ENCODE data around the gene DEGS2.

DEGS2 gene

GRCh38 chr14:100123618-100124017, 35.8 kb downstream of the DEGS2 start:
- ATAC-seq (ENCODE audit: insufficient read depth, low read depth) = no peak
- Histone ChIP-seq H3K9ac (ENCODE audit: low read depth, low read length) (no peak overlapping the region), H3K27ac (ENCODE audit: low read length) (peak overlapping the region; percentile 25; the same call in 1 of the 2 replicates), H2AFZ (ENCODE audit: low read depth, low read length) (no peak overlapping the region), H3K4me3 (ENCODE audit: low read depth in 1 of 2, low read length in 2 of 2) (no peak overlapping the region), H3K4me2 (ENCODE audit: insufficient read depth, low read length) (no peak overlapping the region), H3K27me3 (ENCODE audit: insufficient read depth, low read length, poor library complexity) (no peaks in the 10 kb centered on the region), H3K79me2 (ENCODE audit: insufficient read depth, low read length) (peaks cover 85% of the 10 kb centered on the region), H3K36me3 (ENCODE audit: insufficient read depth, low read length) (peaks cover 99% of the 10 kb centered on the region), H3K4me1 (ENCODE audit: insufficient read depth, low read length) (no peaks in the 10 kb centered on the region), H4K20me1 (ENCODE audit: insufficient read depth, low read length) (peaks cover 92% of the 10 kb centered on the region), H3K9me3 (ENCODE audit: insufficient read depth, low read length, severe bottlenecking) (no peaks in the 10 kb centered on the region)
- TF ChIP-seq EZH2 (IDR thresholded peaks at IDR 0.05; ENCODE audit: borderline replicate concordance, low read depth, low read length, severe bottlenecking) (no peak), CTCF (IDR thresholded peaks at IDR 0.05; ENCODE audit: borderline replicate concordance, extremely low read depth, low read length, poor library complexity, severe bottlenecking) (no peak)
- no peak for DNase-seq

GRCh38 chr14:100122481-100123223, 36.8 kb downstream of the DEGS2 start:
- H3K36me3 ChIP-seq (ENCODE audit: insufficient read depth, low read length) = peaks cover 100% of the 10 kb centered on the region
- no peak for TF ChIP-seq EZH2 (IDR thresholded peaks at IDR 0.05; ENCODE audit: borderline replicate concordance, low read depth, low read length, severe bottlenecking)
- H3K9ac ChIP-seq (ENCODE audit: low read depth, low read length) = no peak overlapping the region

GRCh38 chr14:100121643-100122480, 37.6 kb downstream of the DEGS2 start:
- Histone ChIP-seq H3K4me3 (ENCODE audit: low read depth in 1 of 2, low read length in 2 of 2) (no peak overlapping the region), H2AFZ (ENCODE audit: low read depth, low read length) (no peak overlapping the region), H3K9me3 (ENCODE audit: insufficient read depth, low read length, severe bottlenecking) (no peaks in the 10 kb centered on the region), H3K9ac (ENCODE audit: low read depth, low read length) (no peak overlapping the region), H4K20me1 (ENCODE audit: insufficient read depth, low read length) (peaks cover 97% of the 10 kb centered on the region), H3K79me2 (ENCODE audit: insufficient read depth, low read length) (peaks cover 93% of the 10 kb centered on the region), H3K4me2 (ENCODE audit: insufficient read depth, low read length) (no peak overlapping the region), H3K27ac (ENCODE audit: low read length) (no peak overlapping the region), H3K27me3 (ENCODE audit: insufficient read depth, low read length, poor library complexity) (no peaks in the 10 kb centered on the region), H3K4me1 (ENCODE audit: insufficient read depth, low read length) (no peaks in the 10 kb centered on the region), H3K36me3 (ENCODE audit: insufficient read depth, low read length) (peaks cover 100% of the 10 kb centered on the region)
- TF ChIP-seq EZH2 (IDR thresholded peaks at IDR 0.05; ENCODE audit: borderline replicate concordance, low read depth, low read length, severe bottlenecking) = no peak
- TF ChIP-seq CTCF (IDR thresholded peaks at IDR 0.05; ENCODE audit: borderline replicate concordance, extremely low read depth, low read length, poor library complexity, severe bottlenecking) = no peak
- ATAC-seq (ENCODE audit: insufficient read depth, low read depth) = no peak
- no peak for DNase-seq

More at GRCh38 chr14:100122481-100123223, 36.8 kb downstream of the DEGS2 start:
- no peaks in the 10 kb centered on the region for H3K4me1 ChIP-seq (ENCODE audit: insufficient read depth, low read length)
- H3K4me3 ChIP-seq (ENCODE audit: low read depth in 1 of 2, low read length in 2 of 2) = no peak overlapping the region
- peaks cover 89% of the 10 kb centered on the region for H3K79me2 ChIP-seq (ENCODE audit: insufficient read depth, low read length)
- H3K27ac ChIP-seq (ENCODE audit: low read length) = no peak overlapping the region
- DNase-seq = no peak
- no peaks in the 10 kb centered on the region for H3K9me3 ChIP-seq (ENCODE audit: insufficient read depth, low read length, severe bottlenecking)
- no peak overlapping the region for H2AFZ ChIP-seq (ENCODE audit: low read depth, low read length)
- H4K20me1 ChIP-seq (ENCODE audit: insufficient read depth, low read length) = peaks cover 95% of the 10 kb centered on the region
- no peak for ATAC-seq (ENCODE audit: insufficient read depth, low read depth)
- H3K27me3 ChIP-seq (ENCODE audit: insufficient read depth, low read length, poor library complexity) = no peaks in the 10 kb centered on the region
- H3K4me2 ChIP-seq (ENCODE audit: insufficient read depth, low read length) = no peak overlapping the region
